C4-2B (cell line): Measurements from ENCODE around the gene SFTPA2.

ENCODE experiments used
- CTCF ChIP-seq: fragments of 450-650 bp; conservative IDR thresholded peaks from 2 replicates; pipeline ENCODE4 v1.5.1; 2017; ENCODE audit warnings: mild to moderate bottlenecking
- ZFX ChIP-seq: fragments of 450-650 bp; IDR thresholded peaks from 2 replicates; pipeline ENCODE4 v1.6.1; 2017

GRCh38 chr10:79604294-79604693 lies 44.1 kb upstream of the SFTPA2 start:
- no peak for TF ChIP-seq CTCF
- no peak for TF ChIP-seq ZFX
